HG02763 (cell line): ENCODE results near the gene MNT.

Source experiments
- ATAC-seq: cut with Tn5 transposase; IDR thresholded peaks from one replicate; pipeline ENCODE4 v1.9.1; 2021; ENCODE audit warnings: mild to moderate bottlenecking, moderate library complexity; ENCODE audit not compliant: unreplicated experiment

The MNT gene

DNA sequence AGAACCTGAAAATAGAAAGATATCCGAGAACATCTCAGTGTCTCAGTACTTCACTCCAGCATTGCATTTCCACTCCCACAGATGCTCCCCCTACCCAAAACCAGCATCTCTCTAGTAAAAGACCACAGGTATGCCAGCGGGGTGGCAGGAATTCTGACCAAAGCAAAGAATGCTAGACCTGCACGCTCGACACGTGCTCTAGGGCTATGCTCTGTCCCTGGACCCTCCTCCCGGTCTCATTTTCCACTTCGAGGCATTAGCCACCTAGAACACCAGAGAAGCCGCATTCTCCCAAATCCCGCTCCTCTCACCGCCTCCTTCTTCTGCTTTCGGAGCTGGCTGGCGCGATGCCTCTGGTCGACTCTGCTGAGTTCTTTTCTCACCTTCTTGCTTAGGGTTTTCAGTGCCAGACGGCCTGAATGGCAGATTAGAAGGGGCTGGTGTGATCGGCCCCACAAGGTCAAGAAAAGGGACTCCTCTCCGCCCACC, 65.1 kb downstream of the MNT start:
- no peak for ATAC-seq
